ENCODE data around the gene IGSF23.

GRCh38 chr19:44609219-44609618 is 4.1 kb upstream of the IGSF23 start:
- TF ChIP-seq JUNB (IDR thresholded peaks at IDR 0.05; ENCODE audit: unreplicated experiment) (no peak), EZH2phosphoT487 (IDR thresholded peaks at IDR 0.05; ENCODE audit: unreplicated experiment) (no peak), EZH2 (IDR thresholded peaks at IDR 0.05; ENCODE audit: low read depth, unreplicated experiment) (no peak), CTCF (conservative IDR thresholded peaks at IDR 0.05; ENCODE audit: low read depth in 2 of 2) (no peak), POLR2AphosphoS5 (IDR thresholded peaks at IDR 0.05; ENCODE audit: low read depth) (no peak), REST (IDR thresholded peaks at IDR 0.05; ENCODE audit: unreplicated experiment) (no peak), CREB1 (CRISPR knock-in tag; IDR thresholded peaks at IDR 0.05; ENCODE audit: low read depth) (no peak), ZNF114 (CRISPR knock-in tag; IDR thresholded peaks at IDR 0.05) (no peak), ZNF331 (CRISPR knock-in tag; IDR thresholded peaks at IDR 0.05; ENCODE audit: low read depth) (no peak), ETS1 (IDR thresholded peaks at IDR 0.05) (no peak)

Data from GM23338 (cell line).